Suprapubic skin (tissue), 3 donors: ENCODE data around the gene ULK4.

Experiments
- EP300 ChIP-seq: sonication (generic); formaldehyde crosslinking; IDR thresholded peaks from one replicate; pipeline ENCODE4 v1.6.1; 2017; ENCODE audit warnings: antibody characterized with exemption
- POLR2A ChIP-seq, 2 donors: fragments of 450-650 bp; IDR thresholded peaks; one replicate each; pipeline ENCODE4 v1.6.1; 2017; ENCODE audit warnings: antibody characterized with exemption in 2 of 2, mild to moderate bottlenecking in 2 of 2, moderate library complexity in 2 of 2
- TF ChIP-seq, protein P1 (sequence below), 2 donors: fragments of 200-600 bp in 1 of 2; fragments of 450-650 bp in 1 of 2; sonication (generic) in 1 of 2; IDR thresholded peaks; one replicate each; pipeline ENCODE4 v1.5.1; 2016 to 2019; ENCODE audit warnings: antibody characterized with exemption in 2 of 2, mild to moderate bottlenecking in 1 of 2, moderate library complexity in 1 of 2

DNA sequence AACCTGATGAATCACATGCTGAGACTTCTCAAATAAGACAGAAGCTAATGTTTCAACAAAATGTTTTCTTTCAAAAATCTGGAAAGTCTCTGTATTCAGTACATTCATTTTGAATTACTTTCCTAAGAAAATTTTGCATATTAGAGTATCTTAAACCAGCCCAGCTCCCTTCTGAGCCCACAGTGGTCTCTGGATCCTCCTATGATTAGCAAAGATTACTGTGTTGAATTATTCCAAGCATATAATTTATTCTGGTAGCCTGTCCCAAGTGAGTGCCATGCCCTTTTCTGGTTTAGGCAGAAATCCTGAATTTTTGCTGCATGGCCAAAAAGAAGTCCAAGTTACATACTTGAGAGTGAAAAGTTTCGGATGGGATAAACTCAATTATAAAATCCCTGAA is 483.6 kb downstream of the ULK4 start:
- TF ChIP-seq, protein P1, sequence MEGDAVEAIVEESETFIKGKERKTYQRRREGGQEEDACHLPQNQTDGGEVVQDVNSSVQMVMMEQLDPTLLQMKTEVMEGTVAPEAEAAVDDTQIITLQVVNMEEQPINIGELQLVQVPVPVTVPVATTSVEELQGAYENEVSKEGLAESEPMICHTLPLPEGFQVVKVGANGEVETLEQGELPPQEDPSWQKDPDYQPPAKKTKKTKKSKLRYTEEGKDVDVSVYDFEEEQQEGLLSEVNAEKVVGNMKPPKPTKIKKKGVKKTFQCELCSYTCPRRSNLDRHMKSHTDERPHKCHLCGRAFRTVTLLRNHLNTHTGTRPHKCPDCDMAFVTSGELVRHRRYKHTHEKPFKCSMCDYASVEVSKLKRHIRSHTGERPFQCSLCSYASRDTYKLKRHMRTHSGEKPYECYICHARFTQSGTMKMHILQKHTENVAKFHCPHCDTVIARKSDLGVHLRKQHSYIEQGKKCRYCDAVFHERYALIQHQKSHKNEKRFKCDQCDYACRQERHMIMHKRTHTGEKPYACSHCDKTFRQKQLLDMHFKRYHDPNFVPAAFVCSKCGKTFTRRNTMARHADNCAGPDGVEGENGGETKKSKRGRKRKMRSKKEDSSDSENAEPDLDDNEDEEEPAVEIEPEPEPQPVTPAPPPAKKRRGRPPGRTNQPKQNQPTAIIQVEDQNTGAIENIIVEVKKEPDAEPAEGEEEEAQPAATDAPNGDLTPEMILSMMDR (IDR thresholded peaks at IDR 0.05) = no peak
- TF ChIP-seq POLR2A (IDR thresholded peaks at IDR 0.05) (no peak), EP300 (no peak)
